PC-3 (cell line): Measurements from ENCODE around the gene BTNL3.

Experiments used
- CTCF ChIP-seq: fragments of 300-600 bp; sonication (generic); conservative IDR thresholded peaks from 2 replicates; pipeline ENCODE4 v1.5.1; 2017; ENCODE audit warnings: antibody characterized with exemption, low read depth, mild to moderate bottlenecking, low read length
- EZH2 ChIP-seq: fragments of 300-600 bp; sonication (generic); IDR thresholded peaks from one replicate; pipeline ENCODE4 v1.6.1; 2017; ENCODE audit warnings: antibody characterized with exemption, mild to moderate bottlenecking, low read length; ENCODE audit not compliant: unreplicated experiment
- EZH2phosphoT487 ChIP-seq: fragments of 300-600 bp; sonication (generic); IDR thresholded peaks from 2 replicates; pipeline ENCODE4 v1.6.1; 2018; ENCODE audit warnings: mild to moderate bottlenecking, antibody characterized with exemption, low read length, borderline replicate concordance

GRCh38 chr5:181041043-181041442, 52.4 kb downstream of the BTNL3 start:
- no peak for TF ChIP-seq CTCF
- TF ChIP-seq EZH2: no peak
- no peak for TF ChIP-seq EZH2phosphoT487
